ENCODE results near the gene PCDH9. TPM values are rescaled to one million over a fixed set of nuclear protein-coding genes. Genes with fewer than 3 reads are reported as not detected.

The PCDH9 gene
- total and polyA plus RNA-seq, 2 of the 4 experiments (the other 2 are of a cell fraction), result 2.2 to 10.2 TPM

DNA sequence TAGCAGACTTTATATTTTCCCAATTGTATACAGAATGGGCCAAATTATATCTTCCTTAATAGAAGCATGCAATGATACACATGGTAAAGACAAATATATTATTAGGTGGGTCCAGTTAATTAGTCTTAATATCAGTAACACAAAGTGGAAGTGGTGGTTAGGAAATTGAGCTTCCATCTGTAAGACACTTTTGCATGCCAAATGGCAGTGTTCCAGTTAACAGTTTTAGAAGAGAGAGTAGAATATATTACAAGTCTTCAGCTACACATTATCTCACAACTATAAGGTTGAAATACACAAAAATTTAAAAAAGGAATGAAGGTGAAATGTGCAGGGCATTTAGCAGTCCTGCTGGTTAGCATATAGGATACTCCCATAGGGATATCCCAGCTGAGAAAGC, 536.5 kb downstream of the PCDH9 start:
- in situ Hi-C loops (cut with MboI; ENCODE audit: low sequenced_read_pairs), result loop anchor here (10.0 kb wide), 2 partner anchors 531 to 1039 kb away; no protein-coding TSS in a partner anchor
- Histone ChIP-seq H3K9me1 (ENCODE audit: insufficient read depth, low read length) (no peaks in the 10 kb centered on the region), H3K56ac (ENCODE audit: extremely low read depth, insufficient read depth, low read length) (no peak overlapping the region), H3K27me3 (ENCODE audit: control insufficient read depth, insufficient read depth, low read length) (no peaks in the 10 kb centered on the region), H4K20me1 (ENCODE audit: insufficient read depth, low read length) (no peaks in the 10 kb centered on the region), H4K91ac (ENCODE audit: insufficient read depth, low read depth, low read length) (no peak overlapping the region), H4K8ac (ENCODE audit: low read depth in 2 of 2, low read length in 2 of 2) (no peak overlapping the region), H3K4ac (ENCODE audit: low read depth, low read length) (no peak overlapping the region), H2BK15ac (ENCODE audit: low read depth, low read length) (no peak overlapping the region), H2BK5ac (ENCODE audit: low read depth, low read length, poor library complexity, severe bottlenecking) (no peak overlapping the region), H3K4me2 (ENCODE audit: low read depth, low read length) (no peak overlapping the region), H2AK5ac (ENCODE audit: low read depth, low read length) (no peak overlapping the region), H3K4me3 (ENCODE audit: insufficient read depth, low read depth, low read length) (no peak overlapping the region), H4K5ac (ENCODE audit: low read depth, low read length) (no peak overlapping the region), H3K14ac (replicated peaks; ENCODE audit: low read depth, low read length) (no peak overlapping the region), H2BK20ac (ENCODE audit: low read depth, low read length) (no peak overlapping the region), H3K18ac (ENCODE audit: low read depth, low read length) (no peak overlapping the region), H3K9ac (ENCODE audit: low read depth, low read length) (no peak overlapping the region), H3K79me1 (ENCODE audit: low read depth in 1 of 2, low read length in 2 of 2) (no peaks in the 10 kb centered on the region), H3K23ac (ENCODE audit: low read depth, low read length) (no peak overlapping the region), H2AFZ (replicated peaks; ENCODE audit: low read length, poor library complexity) (no peak overlapping the region), H3K36me3 (ENCODE audit: control insufficient read depth, insufficient read depth, low read length) (no peaks in the 10 kb centered on the region), H3K4me1 (ENCODE audit: control insufficient read depth, insufficient read depth, low read length) (no peaks in the 10 kb centered on the region), H2BK120ac (ENCODE audit: low read depth, low read length) (no peak overlapping the region), H3K9me3 (ENCODE audit: control insufficient read depth, insufficient read depth, low read length) (no peaks in the 10 kb centered on the region), H2AK9ac (replicated peaks; ENCODE audit: low read depth, low read length, poor library complexity) (no peak overlapping the region), H3K27ac (ENCODE audit: insufficient read depth, low read length) (no peak overlapping the region)
- POLR2A ChIA-PET (ENCODE audit: unreplicated experiment), result interaction anchor here (0.6 kb wide), 1 partner anchor 23 kb away, joined by 5 read pairs; no protein-coding TSS in a partner anchor
- TF ChIP-seq POLR2A (IDR thresholded peaks at IDR 0.05; ENCODE audit: low read depth, low read length), result no peak
- TF ChIP-seq MXI1 (IDR thresholded peaks at IDR 0.05; ENCODE audit: borderline replicate concordance, low read depth, low read length), result no peak
- TF ChIP-seq RAD21 (IDR thresholded peaks at IDR 0.05; ENCODE audit: low read length), result no peak
- TF ChIP-seq, protein P1, sequence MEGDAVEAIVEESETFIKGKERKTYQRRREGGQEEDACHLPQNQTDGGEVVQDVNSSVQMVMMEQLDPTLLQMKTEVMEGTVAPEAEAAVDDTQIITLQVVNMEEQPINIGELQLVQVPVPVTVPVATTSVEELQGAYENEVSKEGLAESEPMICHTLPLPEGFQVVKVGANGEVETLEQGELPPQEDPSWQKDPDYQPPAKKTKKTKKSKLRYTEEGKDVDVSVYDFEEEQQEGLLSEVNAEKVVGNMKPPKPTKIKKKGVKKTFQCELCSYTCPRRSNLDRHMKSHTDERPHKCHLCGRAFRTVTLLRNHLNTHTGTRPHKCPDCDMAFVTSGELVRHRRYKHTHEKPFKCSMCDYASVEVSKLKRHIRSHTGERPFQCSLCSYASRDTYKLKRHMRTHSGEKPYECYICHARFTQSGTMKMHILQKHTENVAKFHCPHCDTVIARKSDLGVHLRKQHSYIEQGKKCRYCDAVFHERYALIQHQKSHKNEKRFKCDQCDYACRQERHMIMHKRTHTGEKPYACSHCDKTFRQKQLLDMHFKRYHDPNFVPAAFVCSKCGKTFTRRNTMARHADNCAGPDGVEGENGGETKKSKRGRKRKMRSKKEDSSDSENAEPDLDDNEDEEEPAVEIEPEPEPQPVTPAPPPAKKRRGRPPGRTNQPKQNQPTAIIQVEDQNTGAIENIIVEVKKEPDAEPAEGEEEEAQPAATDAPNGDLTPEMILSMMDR (conservative IDR thresholded peaks at IDR 0.05; ENCODE audit: low read depth, low read length), result no peak
- no peak for TF ChIP-seq BHLHE40 (IDR thresholded peaks at IDR 0.05; ENCODE audit: low read depth, low read length)
- TF ChIP-seq, protein P2, sequence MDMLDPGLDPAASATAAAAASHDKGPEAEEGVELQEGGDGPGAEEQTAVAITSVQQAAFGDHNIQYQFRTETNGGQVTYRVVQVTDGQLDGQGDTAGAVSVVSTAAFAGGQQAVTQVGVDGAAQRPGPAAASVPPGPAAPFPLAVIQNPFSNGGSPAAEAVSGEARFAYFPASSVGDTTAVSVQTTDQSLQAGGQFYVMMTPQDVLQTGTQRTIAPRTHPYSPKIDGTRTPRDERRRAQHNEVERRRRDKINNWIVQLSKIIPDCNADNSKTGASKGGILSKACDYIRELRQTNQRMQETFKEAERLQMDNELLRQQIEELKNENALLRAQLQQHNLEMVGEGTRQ (IDR thresholded peaks at IDR 0.05; ENCODE audit: low read depth, low read length), result no peak
- TF ChIP-seq, protein P3, sequence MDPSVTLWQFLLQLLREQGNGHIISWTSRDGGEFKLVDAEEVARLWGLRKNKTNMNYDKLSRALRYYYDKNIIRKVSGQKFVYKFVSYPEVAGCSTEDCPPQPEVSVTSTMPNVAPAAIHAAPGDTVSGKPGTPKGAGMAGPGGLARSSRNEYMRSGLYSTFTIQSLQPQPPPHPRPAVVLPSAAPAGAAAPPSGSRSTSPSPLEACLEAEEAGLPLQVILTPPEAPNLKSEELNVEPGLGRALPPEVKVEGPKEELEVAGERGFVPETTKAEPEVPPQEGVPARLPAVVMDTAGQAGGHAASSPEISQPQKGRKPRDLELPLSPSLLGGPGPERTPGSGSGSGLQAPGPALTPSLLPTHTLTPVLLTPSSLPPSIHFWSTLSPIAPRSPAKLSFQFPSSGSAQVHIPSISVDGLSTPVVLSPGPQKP (IDR thresholded peaks at IDR 0.05; ENCODE audit: borderline replicate concordance, low read depth, low read length), result no peak
- no peak for TF ChIP-seq FOS (IDR thresholded peaks at IDR 0.05; ENCODE audit: low read depth, low read length)
- no peak for TF ChIP-seq MAFK (IDR thresholded peaks at IDR 0.05; ENCODE audit: low read depth, low read length)
- TF ChIP-seq NFE2L2 (IDR thresholded peaks at IDR 0.05; ENCODE audit: low read depth, low read length), result no peak
- no peak for TF ChIP-seq RFX5 (IDR thresholded peaks at IDR 0.05; ENCODE audit: low read depth, low read length)
- TF ChIP-seq RCOR1 (IDR thresholded peaks at IDR 0.05; ENCODE audit: insufficient replicate concordance, low read length), result no peak
- no peak for TF ChIP-seq CEBPB (IDR thresholded peaks at IDR 0.05; ENCODE audit: low read depth, low read length)
- TF ChIP-seq MAZ (IDR thresholded peaks at IDR 0.05; ENCODE audit: borderline replicate concordance, low read depth, low read length), result no peak
- no peak for TF ChIP-seq CHD1 (IDR thresholded peaks at IDR 0.05; ENCODE audit: low read depth, low read length)
- TF ChIP-seq SMC3 (IDR thresholded peaks at IDR 0.05; ENCODE audit: low read depth, low read length), result no peak
- CTCF ChIA-PET, result interaction anchor here (0.6 kb wide), 1 partner anchor 1366 kb away, joined by 3 read pairs; no protein-coding TSS in a partner anchor
- ATAC-seq (ENCODE audit: low read depth), result no peak
- DNase-seq, result no peak
- BruUV-seq (replicated peaks), result no TSS peak
- intact Hi-C loops (cut with micrococcal nuclease), result no loop called here
- dilution Hi-C loops (cut with HindIII; ENCODE audit: low sequenced_read_pairs, unreplicated experiment), result no loop called here

Measured in IMR-90 (cell line).